NCI-H2081 treated with DMSO at 0.1 percent for 48 hours (cell line): ENCODE measurements around the gene ZDHHC1.

Experiments used
- DNase-seq: peaks from one replicate; lab custom pipeline; 2025; lab: John Stamatoyannopoulos, UW

Gene ZDHHC1

DNA sequence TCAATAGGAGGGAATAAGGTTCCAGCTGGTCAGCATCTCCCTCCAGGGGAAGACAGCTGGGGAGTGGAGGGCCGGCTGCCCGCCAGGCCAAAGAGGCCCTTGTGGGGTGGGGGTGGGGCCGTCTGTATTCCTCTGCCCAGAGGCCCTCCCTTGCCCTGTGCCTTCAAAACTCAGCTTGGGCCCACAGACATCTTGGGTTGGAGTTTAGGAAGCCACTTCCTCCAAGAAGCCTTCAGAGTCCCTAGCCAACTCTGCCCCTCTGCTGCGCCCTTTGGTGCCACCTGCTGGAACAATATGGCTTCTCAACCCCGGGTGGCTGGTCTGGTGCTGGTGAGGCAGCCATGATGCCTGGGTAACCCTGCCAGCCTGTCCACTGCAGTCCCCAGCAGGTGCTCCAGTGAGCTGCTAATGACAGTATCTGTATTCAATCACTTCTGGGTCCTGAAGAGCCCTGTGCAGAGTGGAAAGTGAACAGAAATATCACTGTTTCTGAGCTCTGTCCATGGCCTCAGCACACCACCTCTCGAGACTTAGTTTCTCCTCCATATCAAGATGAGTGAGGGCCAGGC lies 31.3 kb upstream of the ZDHHC1 start:
- no peak for DNase-seq

DNA sequence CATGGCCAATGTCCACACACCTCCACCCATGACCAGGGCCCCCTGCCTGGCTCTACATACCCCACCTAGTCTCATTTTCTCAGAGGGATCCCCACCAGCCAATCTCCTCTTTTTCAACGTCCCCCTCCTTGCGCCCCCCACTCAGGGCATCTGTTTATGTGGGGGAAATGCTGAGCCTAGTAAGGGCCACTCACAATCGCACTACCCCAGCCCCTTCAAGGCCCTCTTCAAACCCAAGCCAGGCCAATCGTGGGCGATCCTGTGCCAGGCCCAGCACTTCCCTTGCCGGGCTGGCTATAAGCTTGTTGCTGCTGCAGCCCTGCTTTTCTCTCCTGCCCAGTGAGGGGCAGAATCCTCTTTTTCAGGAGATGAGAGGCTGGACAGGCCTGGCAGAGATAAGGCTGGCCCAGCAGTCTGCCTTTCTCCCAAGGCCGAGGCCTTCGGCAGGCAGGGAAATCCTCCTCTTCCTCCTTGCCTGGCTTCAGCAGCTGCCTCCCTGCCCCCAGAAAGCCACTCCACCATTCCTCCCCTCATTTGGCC lies 30.8 kb upstream of the ZDHHC1 start:
- no peak for DNase-seq

DNA sequence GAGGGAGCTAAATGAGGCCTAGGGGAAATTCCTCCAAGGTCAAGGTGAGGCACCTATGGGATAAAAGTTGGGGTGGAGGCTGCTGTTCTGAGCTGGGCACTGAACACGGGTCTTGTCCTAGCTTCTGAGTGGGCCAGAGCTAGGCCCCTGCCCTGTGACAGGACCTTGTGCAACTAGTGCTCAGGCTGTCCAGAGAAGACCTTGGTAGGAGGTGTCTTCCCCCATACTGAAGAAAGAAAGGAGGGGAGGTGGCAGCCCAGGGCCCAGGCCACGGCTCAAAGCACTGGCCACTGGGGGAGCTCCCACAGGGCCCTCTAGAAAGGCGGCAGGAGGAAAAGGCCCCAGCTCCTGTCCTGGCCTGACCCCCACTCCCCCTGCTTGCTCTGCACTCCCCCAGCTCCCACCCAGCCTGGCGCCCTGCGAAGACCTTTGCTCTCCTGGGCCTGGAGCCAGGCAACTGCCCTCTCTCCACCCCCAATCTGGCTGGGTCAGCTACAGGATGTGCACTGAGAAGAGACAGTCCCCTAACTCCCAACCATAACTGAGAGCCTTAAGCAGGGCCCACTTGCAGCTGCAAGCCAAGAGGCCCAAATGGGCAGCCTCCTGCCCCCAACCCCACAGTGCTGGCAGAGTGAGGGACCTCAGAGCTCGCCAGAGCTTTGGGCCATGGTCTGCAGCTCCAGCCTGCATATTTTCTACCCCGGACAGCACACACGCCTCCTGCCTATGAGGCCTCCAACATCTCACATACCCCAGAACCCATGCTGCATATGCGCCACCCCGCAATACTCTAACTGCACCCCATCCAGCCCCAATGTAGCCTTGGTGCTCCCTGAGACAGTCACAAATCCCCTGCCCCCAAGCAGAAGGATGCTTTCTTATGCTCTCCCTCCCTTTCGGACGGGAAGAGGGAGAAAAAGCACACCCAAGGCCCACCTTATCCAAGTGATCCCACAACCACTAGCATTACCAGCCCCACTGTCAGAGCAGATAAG lies 29.9 kb upstream of the ZDHHC1 start:
- no peak for DNase-seq

DNA sequence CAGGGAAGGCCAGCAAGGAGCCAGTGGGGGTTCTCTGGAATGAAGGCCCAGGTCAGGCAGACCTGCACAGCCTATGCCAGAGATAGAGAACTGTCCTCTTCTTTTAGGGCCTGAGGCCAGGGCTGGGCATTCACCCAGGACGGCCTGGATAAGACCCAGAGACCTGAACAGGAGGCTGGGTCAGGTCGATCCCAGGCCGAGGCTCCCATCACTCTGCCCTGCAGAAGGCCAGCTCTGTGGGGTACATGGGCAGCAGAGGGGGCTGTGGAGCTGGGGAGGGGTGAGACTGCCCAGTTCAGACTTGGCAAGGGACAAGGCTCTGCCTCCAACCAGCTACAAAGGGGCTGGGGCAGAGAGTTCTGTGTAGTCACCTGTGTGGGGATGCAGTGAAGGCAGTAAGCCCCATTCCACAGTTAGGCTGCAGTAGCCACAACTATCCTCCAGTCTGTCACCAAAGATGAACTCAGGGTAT lies 29.2 kb upstream of the ZDHHC1 start:
- no peak for DNase-seq

DNA sequence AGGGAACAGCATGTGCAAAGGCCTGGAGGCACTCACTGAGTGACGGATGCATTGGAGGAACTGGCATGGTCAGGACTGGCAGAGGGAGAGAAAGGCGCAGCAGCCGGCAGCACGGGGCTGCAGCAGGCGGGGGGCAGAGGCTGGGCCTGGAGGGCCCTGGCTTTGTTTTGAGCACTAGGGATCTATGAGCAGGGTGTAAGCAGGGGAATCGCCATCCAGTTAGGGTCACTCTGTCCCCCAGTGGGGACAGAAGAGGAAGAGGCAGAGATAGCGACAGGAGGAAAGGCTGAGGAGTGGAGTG lies 28.8 kb upstream of the ZDHHC1 start:
- no peak for DNase-seq

DNA sequence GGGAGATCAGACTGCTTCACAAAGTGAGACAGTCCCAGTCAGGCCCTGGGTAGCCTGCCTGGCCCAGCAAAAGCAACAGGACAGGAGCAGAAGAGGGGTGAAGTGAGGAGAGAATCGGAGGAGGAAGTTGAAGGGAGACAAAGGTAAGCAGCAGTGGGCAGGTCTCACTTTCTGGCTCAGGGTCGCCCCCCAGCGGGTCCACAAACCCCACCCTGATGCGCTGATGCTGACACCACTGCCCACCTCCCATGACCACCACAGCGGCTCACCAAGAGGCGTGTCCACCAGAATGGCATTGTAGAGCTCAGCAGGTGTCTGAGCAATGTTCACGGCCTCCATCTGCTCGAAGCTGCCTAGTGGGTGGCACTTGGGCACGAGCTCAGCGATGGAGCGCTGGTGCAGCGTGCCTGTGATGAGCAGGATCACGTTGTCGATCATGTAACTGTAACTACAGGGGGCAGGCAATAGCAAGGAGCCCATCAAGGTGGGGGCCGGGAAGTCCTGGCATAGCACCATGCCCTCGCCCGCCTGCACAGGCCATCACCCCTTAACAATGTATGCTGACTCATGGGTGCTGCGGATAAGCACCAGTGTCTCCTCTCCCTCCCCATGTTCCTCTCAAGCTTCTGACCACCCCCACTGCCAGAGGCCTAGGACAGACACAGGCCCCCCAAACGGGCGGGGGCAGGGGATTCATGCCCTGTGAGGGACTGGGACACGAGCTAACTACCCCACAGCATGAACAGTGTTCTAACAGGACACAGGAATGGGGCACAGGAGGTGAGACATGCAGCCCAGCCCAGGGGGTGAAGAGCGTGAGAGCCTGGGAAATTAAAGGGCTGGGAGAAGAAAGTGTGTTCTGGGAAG lies 28.2 kb upstream of the ZDHHC1 start:
- no peak for DNase-seq

DNA sequence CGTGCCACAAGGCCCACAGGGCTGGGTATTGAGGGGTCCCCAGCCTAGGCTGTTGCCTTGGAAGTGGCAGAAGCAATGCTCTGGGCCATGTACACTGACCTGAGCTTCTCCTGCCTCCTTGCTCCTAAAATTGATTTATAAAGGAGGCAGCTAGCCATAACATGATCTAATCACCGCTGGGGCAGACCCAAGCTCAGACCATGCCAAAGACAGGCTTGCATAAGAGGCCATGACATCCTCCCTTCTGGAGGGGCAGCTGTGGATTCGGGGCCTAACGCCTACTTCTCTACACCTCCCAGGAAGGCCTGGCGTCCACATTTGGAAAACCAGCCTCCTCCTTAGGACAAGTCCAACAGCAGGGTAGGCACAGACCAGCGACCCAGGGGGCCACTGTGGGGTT lies 27.0 kb upstream of the ZDHHC1 start:
- DNase-seq: no peak

DNA sequence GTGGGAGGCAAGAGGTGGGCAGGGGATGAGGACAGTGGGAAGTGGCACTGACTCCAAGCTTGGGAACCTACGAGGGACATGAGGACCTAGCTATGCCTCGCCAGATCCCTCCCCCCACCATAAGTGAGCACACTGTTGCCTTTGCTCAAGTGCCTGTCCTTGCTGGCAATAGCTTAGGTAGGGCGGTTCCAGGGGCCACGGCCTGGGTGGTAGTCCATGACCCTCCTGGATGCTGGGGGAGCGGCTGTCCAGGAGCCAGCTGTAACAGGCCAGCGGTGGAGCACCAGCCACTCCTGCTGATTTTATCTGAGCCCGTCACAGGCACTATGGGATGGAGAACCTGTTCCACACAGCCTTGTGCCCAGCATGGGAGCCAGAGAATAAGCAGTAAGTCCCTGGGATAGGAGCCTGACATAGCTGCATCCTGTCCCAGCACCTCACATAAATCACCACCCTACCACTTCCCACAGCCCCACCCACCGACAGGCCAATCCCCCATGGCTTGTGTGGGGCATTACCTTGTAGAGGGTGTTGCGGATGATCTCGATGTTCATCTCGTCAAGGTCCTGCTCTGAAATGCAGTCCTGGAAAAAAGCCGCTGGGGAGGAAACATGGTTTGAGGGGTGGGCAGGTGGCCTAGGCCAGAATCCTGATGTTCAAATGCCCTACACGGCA lies 26.4 kb upstream of the ZDHHC1 start:
- DNase-seq: no peak

DNA sequence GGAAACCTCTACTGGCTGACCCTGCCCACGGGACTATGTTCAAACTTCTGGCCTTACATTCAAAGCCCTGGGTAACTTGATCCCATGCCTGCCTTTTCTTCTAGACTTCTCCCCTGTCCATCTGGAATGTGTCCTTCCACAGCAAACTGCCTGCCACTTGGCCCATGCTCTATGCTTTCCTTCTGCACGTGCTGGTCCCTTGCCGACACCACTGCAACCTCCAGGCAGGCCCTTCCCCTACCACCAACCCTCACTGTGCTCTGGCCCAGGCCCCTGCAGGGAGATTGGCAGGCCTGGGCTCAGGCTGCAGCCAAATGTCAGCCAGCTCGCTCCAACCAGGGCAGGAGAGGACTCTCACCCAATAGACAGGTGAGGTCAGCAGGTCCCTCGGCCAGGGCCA lies 25.6 kb upstream of the ZDHHC1 start:
- DNase-seq: no peak

DNA sequence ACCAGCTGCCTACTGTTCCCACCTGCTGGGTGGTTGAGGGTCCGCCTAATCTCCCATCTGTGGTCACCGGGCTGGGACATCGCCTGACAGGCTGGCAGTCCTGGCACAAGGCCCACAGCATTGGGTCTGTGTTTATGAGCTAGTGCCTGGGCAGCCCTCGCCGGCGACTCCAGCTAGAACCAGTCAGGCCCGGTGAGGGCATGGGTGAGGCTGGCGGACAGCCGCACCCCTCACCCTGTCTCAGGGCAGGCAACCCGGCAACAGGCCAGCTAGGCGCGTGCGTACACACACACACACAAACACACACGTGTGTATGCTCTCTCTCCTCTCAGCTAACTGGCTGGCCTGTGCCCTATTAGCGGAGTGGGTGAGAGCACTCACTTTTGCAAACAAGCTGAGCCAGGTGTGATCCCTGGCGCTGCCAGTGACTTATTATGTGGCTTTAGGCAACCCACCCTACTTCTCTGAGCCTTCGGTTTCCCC lies 25.0 kb upstream of the ZDHHC1 start:
- DNase-seq: no peak

DNA sequence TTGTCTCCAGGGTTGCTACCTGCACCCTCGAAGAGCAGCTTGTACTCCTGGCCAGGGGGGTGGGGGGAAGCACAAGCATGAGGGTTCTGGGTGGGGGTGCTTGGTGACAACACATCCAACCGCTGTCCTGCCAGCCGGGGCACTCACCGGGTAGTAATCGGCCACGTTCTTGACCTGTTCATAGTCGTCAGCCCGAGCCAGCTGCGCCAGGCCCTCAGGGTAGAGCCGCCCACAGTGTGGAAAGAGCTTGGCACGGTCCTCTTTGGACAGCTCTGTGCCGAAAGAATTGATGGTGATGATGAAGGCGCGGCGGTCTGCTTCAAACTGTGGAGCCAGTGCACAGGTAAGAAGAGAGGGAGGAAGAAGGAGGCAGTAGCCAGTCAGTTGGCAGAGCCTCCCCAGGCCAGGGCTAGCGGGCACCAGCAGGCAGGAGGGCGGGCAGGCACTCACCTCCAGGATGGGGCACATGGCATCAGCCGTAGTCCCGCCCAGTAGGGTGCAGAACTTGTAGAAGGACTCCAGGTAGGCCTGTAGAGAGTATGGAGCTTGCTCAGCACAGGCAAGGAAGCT lies 22.6 kb upstream of the ZDHHC1 start:
- no peak for DNase-seq

DNA sequence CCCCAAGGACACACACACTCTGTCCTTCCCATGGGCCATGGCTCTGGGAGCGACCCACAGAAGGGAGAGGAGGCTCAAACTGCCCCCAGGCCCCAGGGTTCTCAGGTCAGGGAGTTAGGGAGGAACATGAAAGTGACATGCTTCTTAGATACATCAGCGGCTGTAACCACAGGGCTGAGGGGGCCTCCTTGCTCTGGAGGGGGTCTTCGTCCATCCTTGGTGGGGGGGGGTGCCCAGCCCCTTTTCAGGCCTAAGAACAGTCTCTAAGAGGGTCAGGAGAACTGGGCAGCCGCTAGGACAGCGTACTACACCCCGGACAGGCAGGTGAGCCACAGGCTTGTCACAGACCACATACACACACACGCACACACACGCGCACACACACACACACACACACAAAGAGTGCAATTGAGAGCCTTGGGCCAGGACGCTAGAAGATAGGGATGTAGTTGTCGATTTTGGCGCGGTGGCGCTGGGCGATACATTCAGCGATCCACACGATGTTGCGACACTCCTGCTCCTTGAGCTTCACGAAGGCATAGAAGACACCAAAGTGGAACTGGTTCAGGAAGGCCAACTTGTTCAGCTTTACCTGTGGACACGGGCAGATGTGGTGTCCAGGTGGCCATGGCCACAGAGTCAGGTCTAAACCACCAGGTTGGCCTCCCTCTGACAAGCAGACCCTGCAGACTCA lies 22.0 kb upstream of the ZDHHC1 start:
- DNase-seq: no peak

DNA sequence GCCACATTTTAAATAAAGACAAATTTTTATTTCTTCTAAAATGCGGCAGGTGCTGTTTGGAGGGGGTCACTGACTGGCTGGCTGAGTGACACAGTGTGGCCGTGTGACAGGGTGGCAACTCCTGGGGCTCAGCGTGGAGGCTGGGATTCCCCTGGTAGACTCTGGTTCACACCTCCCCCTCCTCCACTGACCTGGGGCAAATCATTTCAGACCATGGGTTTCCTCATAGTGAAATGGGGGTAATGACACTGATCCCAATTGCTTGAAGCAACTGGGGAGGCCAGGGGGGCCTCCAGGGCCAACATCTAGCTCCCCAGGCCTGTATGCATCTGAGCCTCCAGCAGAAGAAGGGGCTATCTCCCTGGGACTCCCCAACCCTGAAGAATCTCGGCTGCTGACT lies 21.2 kb upstream of the ZDHHC1 start:
- no peak for DNase-seq

DNA sequence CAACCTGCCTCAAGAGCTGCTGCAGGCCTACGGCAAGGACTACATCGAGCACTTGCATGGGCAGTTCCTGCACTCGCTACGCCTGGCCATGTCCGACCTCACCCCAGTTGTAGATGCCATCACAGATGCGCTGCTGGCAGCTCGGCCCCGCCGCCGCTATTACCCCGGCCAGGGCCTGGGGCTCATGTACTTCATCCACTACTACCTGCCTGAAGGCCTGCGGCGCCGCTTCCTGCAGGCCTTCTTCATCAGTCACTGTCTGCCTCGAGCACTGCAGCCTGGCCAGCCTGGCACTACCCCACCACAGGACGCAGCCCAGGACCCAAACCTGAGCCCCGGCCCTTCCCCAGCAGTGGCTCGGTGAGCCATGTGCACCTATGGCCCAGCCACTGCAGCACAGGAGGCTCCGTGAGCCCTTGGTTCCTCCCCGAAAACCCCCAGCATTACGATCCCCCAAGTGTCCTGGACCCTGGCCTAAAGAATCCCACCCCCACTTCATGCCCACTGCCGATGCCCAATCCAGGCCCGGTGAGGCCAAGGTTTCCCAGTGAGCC lies 20.4 kb upstream of the ZDHHC1 start:
- no peak for DNase-seq

DNA sequence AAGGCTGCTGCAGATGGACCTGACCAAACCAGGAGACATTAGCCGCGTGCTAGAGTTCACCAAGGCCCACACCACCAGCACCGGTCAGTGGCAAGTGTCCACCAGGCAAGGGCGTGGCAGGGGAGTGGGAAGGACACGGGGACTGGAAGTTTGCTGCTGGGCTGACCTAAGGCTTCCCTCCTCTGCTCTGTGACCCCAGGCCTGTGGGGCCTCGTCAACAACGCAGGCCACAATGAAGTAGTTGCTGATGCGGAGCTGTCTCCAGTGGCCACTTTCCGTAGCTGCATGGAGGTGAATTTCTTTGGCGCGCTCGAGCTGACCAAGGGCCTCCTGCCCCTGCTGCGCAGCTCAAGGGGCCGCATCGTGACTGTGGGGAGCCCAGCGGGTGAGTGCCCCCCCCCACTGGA lies 19.5 kb upstream of the ZDHHC1 start:
- no peak for DNase-seq

DNA sequence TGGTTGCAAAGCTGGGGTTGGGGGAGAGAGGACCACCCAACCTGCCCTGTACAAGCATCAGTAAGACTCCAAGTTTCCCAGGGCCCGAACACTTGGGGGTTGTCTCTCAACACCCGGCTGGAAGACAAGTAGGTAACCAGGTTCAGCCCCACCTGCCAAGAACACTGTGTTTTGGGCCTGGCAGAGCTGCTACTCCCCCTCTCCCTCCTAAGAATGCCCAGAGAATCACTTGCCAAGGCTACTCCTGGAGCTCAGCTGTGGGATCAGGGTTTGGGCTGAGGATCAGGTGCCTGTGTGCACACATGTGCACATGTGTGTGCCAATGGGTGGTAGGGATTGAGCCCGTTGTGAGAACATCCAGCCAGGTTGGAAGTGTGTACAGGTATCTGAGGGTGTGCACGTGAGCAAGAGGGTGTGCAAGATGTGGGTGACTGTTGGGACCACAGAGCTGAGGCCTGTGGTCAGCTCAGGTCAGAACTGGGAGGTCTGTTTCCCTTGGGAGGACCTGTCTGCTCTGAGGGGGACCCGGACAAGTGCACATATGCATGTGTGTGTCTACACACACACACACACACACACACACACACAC lies 16.9 kb upstream of the ZDHHC1 start:
- DNase-seq: no peak

DNA sequence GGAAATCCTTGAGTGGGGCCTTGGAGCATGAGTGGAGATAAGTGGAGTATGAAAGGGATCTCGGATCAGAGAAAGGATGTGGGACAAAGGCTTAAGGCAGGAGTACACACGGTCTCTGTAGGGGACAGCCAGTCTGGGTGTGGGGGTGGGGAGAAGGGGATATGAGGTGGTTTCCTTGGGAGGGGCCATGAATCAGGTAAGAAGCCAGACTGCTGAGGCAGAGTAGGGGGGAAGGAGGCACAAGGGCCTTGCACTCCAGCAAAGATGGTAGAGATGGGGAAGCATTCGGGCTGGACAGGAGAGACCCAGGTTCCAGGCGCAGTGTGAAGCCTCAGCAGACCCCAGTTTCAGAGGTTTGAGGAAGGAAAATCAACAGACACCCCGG lies 16.2 kb upstream of the ZDHHC1 start:
- no peak for DNase-seq

DNA sequence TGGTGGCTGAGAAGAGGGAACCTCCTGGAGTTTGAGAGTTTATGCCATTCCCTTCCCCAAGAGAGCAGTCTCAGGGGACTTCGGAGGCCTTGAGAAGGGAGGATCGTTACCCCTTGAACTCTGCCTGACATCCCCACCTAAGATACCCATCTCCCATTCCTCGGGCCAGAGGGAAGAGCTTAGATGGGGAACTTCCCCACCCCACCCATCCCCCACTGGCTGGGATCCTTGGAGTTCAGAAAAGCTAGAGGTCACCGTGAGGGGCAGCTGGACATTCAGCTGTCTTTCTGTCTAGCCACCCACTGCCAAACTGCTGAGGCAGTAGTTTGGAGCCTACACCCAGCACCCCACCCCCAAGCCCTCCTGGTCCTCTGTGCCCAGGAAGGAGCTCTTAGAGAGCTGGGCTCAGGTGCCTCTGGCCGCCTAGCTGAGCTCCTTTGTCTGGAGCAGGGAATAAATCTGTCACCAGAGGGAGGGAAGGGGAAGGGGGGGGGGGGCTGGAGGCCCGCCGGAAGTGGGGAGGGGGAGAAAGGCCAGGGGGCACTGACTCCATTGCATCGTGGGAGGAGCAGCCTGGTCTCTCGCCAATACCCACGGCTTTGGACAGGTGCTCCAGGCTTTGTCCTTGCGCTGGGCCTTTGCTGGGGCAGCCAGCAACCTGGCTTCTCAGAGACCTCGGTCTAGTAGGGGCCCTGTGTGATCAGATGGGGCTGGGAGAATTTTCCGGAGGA lies 15.7 kb upstream of the ZDHHC1 start:
- DNase-seq: no peak
